Stomach (tissue), 9 donors: Measurements from ENCODE around the gene DPP6. TPM values are rescaled to one million over a fixed set of nuclear protein-coding genes. Genes with fewer than 3 reads are reported as not detected.

Experiments
- DNase-seq, 2 donors: peaks; one replicate each; pipeline versions ENCODE4 v3.0.0 to v3.0.0-alpha.2; 2013 to 2019
- H3K27ac ChIP-seq, 5 donors: fragments of 200-600 bp in 4 of 5; sonication (generic) in 4 of 5; one replicate each; pipeline ENCODE4 v1.5.1; 2013 to 2019; ENCODE audit warnings: mild to moderate bottlenecking in 1 of 5, moderate library complexity in 1 of 5
- H3K27me3 ChIP-seq, 3 donors: fragments of 200-600 bp; sonication (generic); one replicate each; pipeline ENCODE4 v1.5.1; 2017 to 2019; ENCODE audit warnings: mixed run types in 1 of 3
- H3K36me3 ChIP-seq, 4 donors: fragments of 200-600 bp; sonication (generic); 1 replicate in 3 of 4; 2 replicates in 1 of 4; pipeline ENCODE4 v1.5.1; 2016 to 2019
- H3K4me1 ChIP-seq, 4 donors: fragments of 200-600 bp; sonication (generic); one replicate each; pipeline ENCODE4 v1.5.1; 2016 to 2019
- H3K4me3 ChIP-seq, 4 donors: fragments of 200-600 bp; sonication (generic) in 3 of 4; one replicate each; pipeline ENCODE4 v1.5.1; 2016 to 2019; ENCODE audit warnings: mild to moderate bottlenecking in 1 of 4
- H3K9me3 ChIP-seq, 4 donors: fragments of 200-600 bp; sonication (generic); one replicate each; pipeline ENCODE4 v1.5.1; 2016 to 2019
- EP300 ChIP-seq: sonication (generic); formaldehyde crosslinking; IDR thresholded peaks from one replicate; pipeline ENCODE4 v1.6.1; 2017; ENCODE audit warnings: antibody characterized with exemption
- POLR2A ChIP-seq, 4 donors: fragments of 450-650 bp; IDR thresholded peaks; one replicate each; pipeline ENCODE4 v1.6.1; 2016; ENCODE audit warnings: antibody characterized with exemption in 4 of 4, control low read depth in 2 of 4, mild to moderate bottlenecking in 1 of 4, moderate library complexity in 1 of 4
- POLR2AphosphoS5 ChIP-seq, 3 donors: sonication (generic); formaldehyde crosslinking; IDR thresholded peaks; one replicate each; pipeline ENCODE4 v1.6.1; 2016; ENCODE audit warnings: antibody characterized with exemption in 3 of 3
- WGBS, 5 donors: extraction: QIAGEN DNeasy Blood & Tissue Kit in 3 of 5; methylation state at CpG; one replicate each; pipeline versions ENCODE4 v1.1.5 to v1.1.7; 2013 to 2018; 5-methylcytosine and 5-hydroxymethylcytosine counted together
- intact Hi-C: fragments of 100-400 bp; cut with DNase I; formaldehyde crosslinking; loops from one replicate; pipeline ENCODE4 v1.15.1; 2023; ENCODE audit warnings: low total_unique reads
- polyA plus RNA-seq, 3 donors: library from polyadenylated mRNA; stranded (reverse); fragments of 200-250 nt; gene quantifications; one replicate each; pipeline ENCODE4 v1.2.3, GENCODE V29; 2013
- total RNA-seq, 5 donors: library from RNA; depleted of rRNA; stranded (reverse); fragments of >200 nt; gene quantifications; one replicate each; pipeline versions ENCODE4 v1.1.0 to v1.2.3, GENCODE V29; 2014 to 2016
- TF ChIP-seq, protein P1 (sequence below), 7 experiments: fragments of 450-650 bp in 4 of 7; fragments of 200-600 bp in 3 of 7; sonication (generic) in 3 of 7; IDR thresholded peaks; one replicate each; pipeline ENCODE4 v1.5.1; 2016 to 2019; ENCODE audit warnings: antibody characterized with exemption in 7 of 7, control low read depth in 2 of 7, mild to moderate bottlenecking in 1 of 7
- donor health status: healthy with polysubstance abuse.
- donor health status: Bipolar disorder and iron deficiency.
- donor health status: healthy.

DPP6 gene
- total and polyA plus RNA-seq, 8 donors: 0.15 to 29.8 (median 4.9) TPM

DNA sequence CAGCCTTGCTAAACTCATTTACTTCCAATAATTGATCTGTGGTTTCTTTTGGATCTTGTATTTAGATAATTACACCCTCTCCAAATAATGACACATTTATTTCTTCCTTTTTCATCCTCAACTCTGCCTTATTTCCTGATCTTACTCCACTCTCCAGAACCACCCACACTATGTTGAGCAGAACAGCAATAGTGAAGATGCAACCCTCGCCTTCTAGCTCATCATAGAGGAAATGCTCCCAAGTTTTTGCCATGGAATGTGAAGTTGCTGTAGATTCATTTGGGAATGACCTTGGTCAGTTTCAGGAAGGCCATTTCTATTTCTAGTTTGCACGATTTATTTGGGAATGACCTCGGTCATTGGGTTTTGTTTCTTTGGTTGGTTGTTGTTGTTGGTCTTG lies 636.8 kb downstream of the DPP6 start:
- Histone ChIP-seq H3K27me3 (no peaks in the 10 kb centered on the region), H3K27ac (no peak overlapping the region), H3K9me3 (no peaks in the 10 kb centered on the region), H3K36me3 (no peaks in the 10 kb centered on the region), H3K4me1 (peaks cover 0 to 9% (median 2%) of the 10 kb centered on the region in 4 donors), H3K4me3 (no peak overlapping the region)
- WGBS, 5 donors: 83 to 91% (median 88%) methylated on average over 3 of the region's 3 CpGs
- intact Hi-C loops: no loop called here
- no peak for TF ChIP-seq POLR2AphosphoS5 (IDR thresholded peaks at IDR 0.05)
- TF ChIP-seq, protein P1, sequence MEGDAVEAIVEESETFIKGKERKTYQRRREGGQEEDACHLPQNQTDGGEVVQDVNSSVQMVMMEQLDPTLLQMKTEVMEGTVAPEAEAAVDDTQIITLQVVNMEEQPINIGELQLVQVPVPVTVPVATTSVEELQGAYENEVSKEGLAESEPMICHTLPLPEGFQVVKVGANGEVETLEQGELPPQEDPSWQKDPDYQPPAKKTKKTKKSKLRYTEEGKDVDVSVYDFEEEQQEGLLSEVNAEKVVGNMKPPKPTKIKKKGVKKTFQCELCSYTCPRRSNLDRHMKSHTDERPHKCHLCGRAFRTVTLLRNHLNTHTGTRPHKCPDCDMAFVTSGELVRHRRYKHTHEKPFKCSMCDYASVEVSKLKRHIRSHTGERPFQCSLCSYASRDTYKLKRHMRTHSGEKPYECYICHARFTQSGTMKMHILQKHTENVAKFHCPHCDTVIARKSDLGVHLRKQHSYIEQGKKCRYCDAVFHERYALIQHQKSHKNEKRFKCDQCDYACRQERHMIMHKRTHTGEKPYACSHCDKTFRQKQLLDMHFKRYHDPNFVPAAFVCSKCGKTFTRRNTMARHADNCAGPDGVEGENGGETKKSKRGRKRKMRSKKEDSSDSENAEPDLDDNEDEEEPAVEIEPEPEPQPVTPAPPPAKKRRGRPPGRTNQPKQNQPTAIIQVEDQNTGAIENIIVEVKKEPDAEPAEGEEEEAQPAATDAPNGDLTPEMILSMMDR (IDR thresholded peaks at IDR 0.05): no peak
- TF ChIP-seq POLR2A (IDR thresholded peaks at IDR 0.05): no peak
- no peak for TF ChIP-seq EP300
- no peak for DNase-seq

DNA sequence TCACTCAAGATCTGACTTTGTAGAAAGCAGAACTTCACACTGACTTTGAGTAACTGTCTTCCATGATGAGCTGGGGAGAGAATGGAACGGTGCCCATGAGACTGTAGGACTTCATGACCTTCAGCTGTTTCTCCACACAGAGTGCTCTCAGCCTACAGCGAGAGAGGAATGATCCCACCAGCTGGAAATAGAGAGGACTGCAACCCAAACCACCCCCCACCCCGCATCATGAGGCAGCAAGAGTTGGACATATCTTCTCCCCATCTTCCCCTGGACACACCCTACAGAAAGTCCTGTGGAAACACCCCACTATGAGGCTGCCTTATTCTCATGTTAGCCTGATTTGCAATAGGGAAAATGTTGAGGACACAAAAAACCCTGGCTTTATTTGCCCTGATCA lies 638.2 kb downstream of the DPP6 start:
- Histone ChIP-seq H3K4me1 (peaks cover 0 to 3% (median 0%) of the 10 kb centered on the region in 4 donors), H3K36me3 (no peaks in the 10 kb centered on the region), H3K4me3 (no peak overlapping the region), H3K27ac (no peak overlapping the region), H3K9me3 (no peaks in the 10 kb centered on the region), H3K27me3 (no peaks in the 10 kb centered on the region)
- no peak for DNase-seq
- intact Hi-C loops: no loop called here
- 81 to 86% (median 85%) methylated on average over 3 of the region's 3 CpGs for WGBS, 5 donors
- TF ChIP-seq, protein P1 (IDR thresholded peaks at IDR 0.05): no peak

DNA sequence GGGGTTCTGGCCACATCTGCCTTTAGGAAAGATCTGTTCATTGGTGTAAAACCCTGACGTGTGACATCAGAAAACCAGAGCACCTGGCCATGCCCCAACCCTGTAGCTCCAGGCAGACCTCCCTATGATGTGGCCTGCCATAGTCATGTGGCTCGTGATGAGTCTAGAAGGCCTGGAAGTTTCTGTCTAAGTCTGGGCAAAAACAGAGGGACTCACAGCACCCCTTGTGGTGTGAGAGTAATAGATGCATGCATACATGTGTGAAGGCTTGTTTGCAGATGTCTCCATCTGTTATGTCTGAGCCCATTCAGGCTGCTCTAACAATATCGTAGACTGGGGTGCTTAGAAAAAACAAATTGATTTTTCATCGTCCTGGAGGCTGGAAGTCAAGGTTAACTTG lies 641.5 kb downstream of the DPP6 start:
- Histone ChIP-seq H3K27me3 (no peaks in the 10 kb centered on the region), H3K4me3 (no peak overlapping the region), H3K4me1 (peaks cover 0 to 3% (median 0%) of the 10 kb centered on the region in 4 donors), H3K36me3 (no peaks in the 10 kb centered on the region), H3K9me3 (no peaks in the 10 kb centered on the region), H3K27ac (no peak overlapping the region)
- WGBS, 5 donors: 64 to 83% (median 80%) methylated on average over 4 of the region's 4 CpGs
- TF ChIP-seq EP300: no peak
- TF ChIP-seq, protein P1 (IDR thresholded peaks at IDR 0.05): no peak
- no peak for TF ChIP-seq POLR2AphosphoS5 (IDR thresholded peaks at IDR 0.05)
- no peak for TF ChIP-seq POLR2A (IDR thresholded peaks at IDR 0.05)
- intact Hi-C loops: no loop called here
- DNase-seq: no peak

DNA sequence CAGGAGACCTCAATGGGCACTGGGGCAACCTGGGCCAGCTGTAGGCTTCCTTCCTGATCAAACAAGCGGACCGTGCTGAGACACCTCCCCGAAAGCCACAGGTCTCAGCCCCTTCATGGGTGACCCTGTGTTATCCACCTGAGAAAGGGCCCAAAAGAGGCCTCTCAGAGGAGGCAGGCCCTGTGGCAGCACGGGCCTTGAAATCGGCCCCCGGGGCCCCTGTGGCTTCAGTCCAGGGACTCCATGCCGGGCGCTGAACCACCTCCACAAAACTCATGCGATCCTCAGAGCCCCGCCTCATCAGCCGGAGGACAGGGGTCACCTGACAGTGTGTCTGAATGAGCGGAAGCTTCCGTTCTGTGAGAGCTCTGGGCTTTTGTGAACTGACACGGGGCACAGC lies 643.6 kb downstream of the DPP6 start:
- Histone ChIP-seq H3K36me3 (no peaks in the 10 kb centered on the region), H3K4me3 (no peak overlapping the region), H3K4me1 (peaks cover 0 to 3% (median 0%) of the 10 kb centered on the region in 4 donors), H3K27me3 (no peaks in the 10 kb centered on the region), H3K27ac (no peak overlapping the region), H3K9me3 (no peaks in the 10 kb centered on the region)
- DNase-seq: no peak
- intact Hi-C loops: no loop called here
- 85 to 96% (median 87%) methylated on average over 7 to 14 of the region's 14 CpGs for WGBS, 5 donors
- TF ChIP-seq EP300 (no peak), POLR2A (IDR thresholded peaks at IDR 0.05) (no peak), POLR2AphosphoS5 (IDR thresholded peaks at IDR 0.05) (no peak)
- TF ChIP-seq, protein P1 (IDR thresholded peaks at IDR 0.05): no peak
